SK-N-MC (cell line): ENCODE results near the gene SLC9A9.

Experiments
- DNase-seq: peaks from one replicate; pipeline ENCODE4 v3.0.0-alpha.2; 2011; ENCODE audit warnings: low read depth, low spot score
- H3K27ac ChIP-seq: fragments of 200-600 bp; sonication (generic); 2 replicates; pipeline ENCODE4 v1.5.1; 2016; ENCODE audit warnings: mixed run types
- H3K36me3 ChIP-seq: fragments of 200-600 bp; sonication (generic); 2 replicates; pipeline ENCODE4 v1.6.1; 2017; ENCODE audit warnings: antibody characterized with exemption, low read length, mixed read lengths; ENCODE audit not compliant: insufficient read depth
- H3K4me3 ChIP-seq: fragments of 200-600 bp; sonication (generic); 2 replicates; pipeline ENCODE4 v1.5.1; 2016
- H3K9ac ChIP-seq: fragments of 200-600 bp; sonication (generic); 2 replicates; pipeline ENCODE4 v1.8.0; 2017; ENCODE audit warnings: mixed run types, mixed read lengths; ENCODE audit not compliant: insufficient read length
- H3K9me3 ChIP-seq: fragments of 200-600 bp; sonication (generic); 2 replicates; pipeline ENCODE4 v1.6.1; 2017; ENCODE audit warnings: low read depth, mild to moderate bottlenecking, antibody characterized with exemption, low read length, moderate library complexity, mixed read lengths
- EZH2 ChIP-seq: fragments of 200-600 bp; sonication (generic); IDR thresholded peaks from one replicate; pipeline ENCODE4 v1.6.1; 2017; ENCODE audit warnings: antibody characterized with exemption
- FOXP2 ChIP-seq: optimal IDR thresholded peaks from 2 replicates; pipeline ENCODE3; 2011; ENCODE audit warnings: mild to moderate bottlenecking, moderate library complexity; ENCODE audit not compliant: insufficient read depth; ENCODE audit errors: extremely low read length, control extremely low read depth
- POLR2AphosphoS5 ChIP-seq: IDR thresholded peaks from 2 replicates; pipeline ENCODE4 v1.6.1; 2012; ENCODE audit warnings: mild to moderate bottlenecking, low read depth, low read length, borderline replicate concordance

SLC9A9 gene

DNA sequence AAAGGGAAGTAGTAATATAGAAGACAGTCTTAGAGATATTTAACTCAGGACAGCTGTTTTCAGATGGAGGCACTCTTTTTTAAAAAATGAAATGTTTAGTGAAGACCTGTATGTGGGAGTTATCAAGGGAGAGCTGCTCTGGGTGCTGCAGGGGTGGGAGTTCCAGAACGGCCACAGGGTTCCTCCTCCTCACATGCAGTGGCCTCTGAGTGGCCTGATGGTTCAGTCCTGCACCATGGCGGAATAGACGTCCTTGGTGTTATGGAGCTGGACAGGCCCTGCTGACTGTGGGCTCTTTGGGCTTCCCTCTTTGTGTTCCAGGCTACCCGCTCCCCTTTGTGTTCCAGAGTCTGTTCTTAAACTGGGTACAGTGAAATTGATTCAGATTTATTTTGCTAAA, 602.6 kb downstream of the SLC9A9 start:
- H3K9me3 ChIP-seq = no peaks in the 10 kb centered on the region
- no peak for DNase-seq
- H3K4me3 ChIP-seq = no peak overlapping the region
- no peaks in the 10 kb centered on the region for H3K36me3 ChIP-seq
- H3K9ac ChIP-seq = no peak overlapping the region
- no peak for TF ChIP-seq POLR2AphosphoS5
- TF ChIP-seq EZH2 = no peak
- TF ChIP-seq FOXP2 = no peak
- no peak overlapping the region for H3K27ac ChIP-seq

DNA sequence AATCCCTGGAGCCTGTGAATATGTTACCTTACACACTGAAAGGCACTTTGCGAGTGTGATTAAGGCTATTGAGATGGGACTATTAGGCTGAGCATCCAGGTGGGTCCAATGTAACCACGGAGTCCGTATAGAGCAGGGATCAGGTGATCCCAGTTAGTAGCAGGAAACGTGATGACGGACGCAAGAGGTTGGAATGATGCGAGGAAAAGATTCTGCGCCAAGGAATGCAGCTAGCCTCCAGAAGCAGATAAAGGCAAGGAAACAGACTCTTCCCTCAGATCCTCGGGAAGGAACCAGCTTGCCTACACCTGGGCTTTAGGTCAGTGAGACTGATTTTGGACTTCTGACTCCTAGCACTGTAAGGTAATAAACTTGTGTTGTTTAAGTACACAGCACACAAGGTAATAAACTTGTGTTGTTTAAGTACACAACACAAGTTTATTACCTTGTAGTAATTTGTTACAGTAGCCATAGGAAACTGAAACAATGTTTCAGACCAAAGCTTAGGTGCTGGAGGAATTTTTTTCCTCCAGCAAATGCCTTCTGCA, 603.7 kb downstream of the SLC9A9 start:
- Histone ChIP-seq H3K9ac (no peak overlapping the region), H3K9me3 (no peaks in the 10 kb centered on the region), H3K4me3 (no peak overlapping the region), H3K36me3 (no peaks in the 10 kb centered on the region), H3K27ac (no peak overlapping the region)
- TF ChIP-seq EZH2 (no peak), FOXP2 (no peak), POLR2AphosphoS5 (no peak)
- no peak for DNase-seq

DNA sequence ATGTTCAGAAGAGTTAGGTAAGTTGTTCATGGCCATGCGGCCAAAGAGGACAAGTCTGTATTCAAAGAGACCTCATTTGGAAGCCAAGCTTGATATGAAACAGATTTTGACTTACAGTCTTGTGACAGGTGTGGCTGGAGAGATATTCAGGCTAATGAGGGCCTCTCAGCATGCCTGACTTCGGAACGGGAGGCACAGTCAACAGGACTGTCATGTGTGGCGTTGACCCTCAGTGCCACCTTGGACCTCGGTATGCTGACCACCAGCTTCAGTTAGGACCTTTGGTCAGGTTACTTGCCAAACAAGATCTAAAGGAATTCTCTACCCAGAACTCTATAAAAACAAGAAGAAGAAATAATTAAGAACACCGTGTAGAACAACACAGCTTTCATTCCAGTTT, 604.6 kb downstream of the SLC9A9 start:
- Histone ChIP-seq H3K9ac (no peak overlapping the region), H3K27ac (no peak overlapping the region), H3K9me3 (no peaks in the 10 kb centered on the region), H3K36me3 (no peaks in the 10 kb centered on the region), H3K4me3 (no peak overlapping the region)
- no peak for DNase-seq
- no peak for TF ChIP-seq POLR2AphosphoS5
- no peak for TF ChIP-seq EZH2
- no peak for TF ChIP-seq FOXP2

DNA sequence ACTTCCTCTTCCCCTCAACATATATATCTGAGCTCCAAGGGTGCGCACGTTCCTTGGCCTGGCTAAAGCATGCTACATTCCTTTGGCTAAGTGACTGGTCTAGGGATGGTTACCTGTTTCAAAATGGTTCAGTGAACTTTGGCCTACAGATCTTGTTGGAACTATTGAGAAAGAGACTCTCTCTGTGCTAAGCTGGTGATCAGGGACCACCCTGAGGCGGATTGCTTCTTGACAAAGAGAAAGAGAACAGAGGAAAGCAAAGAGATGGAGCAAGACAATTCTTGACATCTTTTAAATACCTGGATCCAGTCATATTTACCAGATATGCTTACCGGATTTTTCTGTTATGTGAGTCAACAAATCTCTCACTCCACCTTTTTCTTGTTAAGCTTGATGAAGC, 605.6 kb downstream of the SLC9A9 start:
- Histone ChIP-seq H3K27ac (no peak overlapping the region), H3K4me3 (no peak overlapping the region), H3K36me3 (no peaks in the 10 kb centered on the region), H3K9ac (no peak overlapping the region), H3K9me3 (no peaks in the 10 kb centered on the region)
- DNase-seq = no peak
- TF ChIP-seq EZH2 (no peak), FOXP2 (no peak), POLR2AphosphoS5 (no peak)

DNA sequence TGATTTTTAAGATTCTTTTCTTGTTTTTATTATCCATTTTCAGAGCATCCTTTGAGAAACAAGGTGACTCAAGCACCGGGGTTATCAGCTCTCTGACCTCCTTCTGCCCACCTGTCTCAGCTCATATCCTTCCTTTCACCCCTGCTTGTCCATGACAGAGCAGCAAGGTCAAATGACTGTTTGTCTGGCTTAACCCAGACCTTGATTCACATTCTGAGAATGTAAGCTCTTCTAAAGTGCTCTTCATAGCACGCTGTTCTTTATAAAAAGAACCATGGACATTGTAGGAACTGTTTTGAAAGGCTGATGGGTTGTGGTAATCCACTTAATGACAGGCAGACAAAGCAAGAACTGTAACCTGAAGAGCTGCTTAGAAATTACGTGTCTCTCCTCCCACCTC, 606.2 kb downstream of the SLC9A9 start:
- H3K9ac ChIP-seq = no peak overlapping the region
- DNase-seq = no peak

DNA sequence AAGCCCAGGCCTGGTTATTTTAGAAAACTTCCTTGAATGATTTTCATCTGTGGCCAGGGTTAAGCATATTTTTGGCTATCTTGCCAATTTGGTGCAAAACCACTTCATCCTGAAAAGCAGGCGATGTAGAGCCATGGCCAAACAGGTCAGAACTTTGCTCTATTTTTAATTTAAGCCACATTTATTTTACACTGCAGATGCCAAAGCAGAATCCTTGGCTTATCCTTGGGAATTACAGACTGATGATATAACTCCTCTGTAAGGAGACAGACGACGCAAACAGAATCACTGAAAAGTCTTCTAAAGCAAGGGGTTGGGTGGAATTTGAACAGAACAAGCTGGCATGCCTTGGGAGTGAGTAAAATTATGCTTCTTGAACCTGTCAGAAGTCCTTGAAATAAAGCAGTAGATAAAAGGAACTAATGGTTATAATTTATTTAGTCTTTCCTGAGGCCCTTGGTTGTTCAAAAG, 606.8 kb downstream of the SLC9A9 start:
- no peaks in the 10 kb centered on the region for H3K36me3 ChIP-seq
- TF ChIP-seq EZH2 (no peak), POLR2AphosphoS5 (no peak), FOXP2 (no peak)
- DNase-seq = no peak
- H3K9me3 ChIP-seq = no peaks in the 10 kb centered on the region
- no peak overlapping the region for H3K9ac ChIP-seq
- no peak overlapping the region for H3K4me3 ChIP-seq
- H3K27ac ChIP-seq = no peak overlapping the region

More for the DNA sequence above, 606.2 kb downstream of the SLC9A9 start:
- H3K4me3 ChIP-seq = no peak overlapping the region
- TF ChIP-seq EZH2 (no peak), POLR2AphosphoS5 (no peak), FOXP2 (no peak)
- H3K9me3 ChIP-seq = no peaks in the 10 kb centered on the region
- no peaks in the 10 kb centered on the region for H3K36me3 ChIP-seq
- H3K27ac ChIP-seq = no peak overlapping the region

DNA sequence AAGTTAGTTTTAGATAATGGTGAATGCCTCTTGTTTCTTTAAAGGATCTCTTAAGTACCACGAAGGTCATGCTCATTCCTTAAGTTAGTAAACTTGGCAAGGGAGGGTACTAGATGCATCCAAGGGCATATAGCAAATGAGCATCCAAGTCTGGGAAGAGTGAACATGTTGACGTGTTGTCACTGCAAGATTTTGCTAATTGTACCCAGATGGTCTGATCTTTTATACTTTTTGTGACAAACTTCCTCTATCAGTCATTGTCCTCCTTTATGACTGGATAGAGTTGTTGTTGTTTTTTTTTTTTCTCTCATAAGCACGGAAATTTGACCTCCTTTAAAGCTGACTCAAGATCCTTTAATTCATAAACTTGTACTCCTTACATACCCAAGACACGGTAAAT, 607.4 kb downstream of the SLC9A9 start:
- Histone ChIP-seq H3K36me3 (no peaks in the 10 kb centered on the region), H3K9me3 (no peaks in the 10 kb centered on the region), H3K27ac (no peak overlapping the region), H3K9ac (no peak overlapping the region), H3K4me3 (no peak overlapping the region)
- no peak for DNase-seq
- no peak for TF ChIP-seq FOXP2
- no peak for TF ChIP-seq POLR2AphosphoS5
- no peak for TF ChIP-seq EZH2

DNA sequence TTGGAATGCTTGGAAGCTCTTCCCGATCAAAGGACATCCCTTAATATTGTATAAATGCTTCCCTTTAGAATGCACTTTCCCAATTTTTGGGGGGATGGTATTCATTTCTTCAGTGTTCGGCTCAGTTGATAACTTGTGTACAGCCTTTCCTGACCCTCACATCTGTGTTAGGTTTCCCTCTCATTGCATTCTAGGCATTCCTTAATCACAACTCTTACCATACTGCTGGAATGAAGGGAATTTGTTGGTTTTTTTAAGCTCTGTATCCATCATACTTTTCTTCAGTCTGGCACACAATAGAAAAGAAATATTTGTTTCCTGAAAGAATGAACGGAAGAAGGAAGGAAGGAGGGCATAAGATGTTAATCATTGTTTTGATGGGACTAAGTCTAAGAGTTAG, 609.2 kb downstream of the SLC9A9 start:
- Histone ChIP-seq H3K27ac (no peak overlapping the region), H3K9me3 (no peaks in the 10 kb centered on the region), H3K36me3 (no peaks in the 10 kb centered on the region), H3K4me3 (no peak overlapping the region), H3K9ac (no peak overlapping the region)
- no peak for TF ChIP-seq FOXP2
- no peak for TF ChIP-seq POLR2AphosphoS5
- TF ChIP-seq EZH2 = no peak
- DNase-seq = no peak

DNA sequence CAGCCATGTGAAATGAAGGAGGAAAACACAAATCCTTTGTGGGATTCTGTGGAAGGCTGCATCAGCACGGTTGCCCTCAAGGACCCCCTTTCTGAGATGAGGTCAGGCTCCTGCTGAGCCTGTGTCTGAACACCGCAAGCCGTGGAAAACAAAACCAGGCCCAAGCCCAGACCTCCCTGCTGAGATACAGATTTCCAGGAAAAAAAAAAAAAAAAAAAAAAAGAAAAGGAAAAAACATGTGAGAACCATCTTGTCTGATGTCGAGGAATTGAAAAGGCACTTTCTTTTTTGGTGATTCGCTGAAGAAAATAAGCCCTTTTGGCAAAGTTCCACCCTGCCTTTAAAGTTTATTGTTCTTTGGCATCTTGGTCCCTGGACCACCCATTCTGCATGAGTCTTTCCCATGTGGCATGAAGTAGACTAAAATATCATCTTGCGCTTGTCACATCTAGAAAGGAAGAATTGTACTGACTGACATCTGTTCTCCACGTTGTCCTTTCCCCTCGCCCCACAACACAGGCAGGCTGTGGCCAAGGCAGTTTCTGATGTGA, 611.1 kb downstream of the SLC9A9 start:
- no peaks in the 10 kb centered on the region for H3K36me3 ChIP-seq
- TF ChIP-seq EZH2 (no peak), POLR2AphosphoS5 (no peak), FOXP2 (no peak)
- no peak overlapping the region for H3K9ac ChIP-seq
- no peaks in the 10 kb centered on the region for H3K9me3 ChIP-seq
- H3K4me3 ChIP-seq = no peak overlapping the region
- no peak for DNase-seq
- H3K27ac ChIP-seq = no peak overlapping the region
